Measurements from ENCODE around the gene MGAT3.

The MGAT3 gene

DNA sequence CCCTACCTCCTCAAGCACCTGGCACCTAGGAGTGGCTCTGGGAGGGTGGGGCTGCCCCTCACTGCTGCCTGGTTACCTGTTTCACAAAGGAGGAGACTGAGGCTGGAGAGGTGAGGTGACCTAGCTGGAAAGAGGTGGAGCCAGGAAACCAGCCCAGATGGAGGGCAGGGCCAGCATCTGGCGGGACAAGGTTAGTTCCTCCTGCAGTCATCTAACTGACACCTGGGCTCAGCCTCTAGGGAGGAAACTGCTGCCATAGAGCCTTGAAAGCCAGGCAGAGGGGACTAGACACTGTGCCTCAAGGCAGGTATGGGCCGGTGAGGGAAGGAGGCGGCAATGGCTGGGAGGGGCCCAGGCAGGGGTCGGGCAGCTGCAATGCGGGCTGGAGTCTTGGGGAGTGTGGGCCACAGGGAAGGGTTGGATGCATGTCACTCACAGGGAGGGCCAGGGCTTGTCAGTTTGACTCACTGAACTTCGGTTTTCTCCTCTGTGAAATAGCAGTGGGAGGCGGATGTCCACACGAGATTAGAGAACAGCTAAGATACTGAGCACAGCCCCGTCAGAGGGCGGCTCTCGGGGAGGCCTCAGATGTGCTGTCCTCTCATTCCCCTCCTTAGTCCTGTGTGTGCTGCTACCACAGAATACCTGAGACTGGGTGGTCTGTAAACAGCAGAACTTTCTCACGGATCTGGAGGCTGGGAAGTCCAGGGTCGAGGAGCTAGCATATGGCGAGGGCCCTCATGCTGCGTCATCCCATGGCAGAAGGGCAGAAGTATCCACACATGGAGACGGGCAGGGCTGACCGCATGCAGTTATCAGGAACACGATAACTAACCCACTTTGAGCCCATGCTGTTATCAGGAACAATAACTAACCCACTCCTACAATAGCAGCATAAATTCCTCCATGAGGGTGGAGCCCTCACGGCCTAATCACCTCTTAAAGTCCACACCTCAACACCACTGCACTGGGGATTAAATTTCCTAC lies 16.1 kb downstream of the MGAT3 start:
- no peak overlapping the region for H3K9ac ChIP-seq (ENCODE audit: low read depth, low read length)
- H3K79me2 ChIP-seq (ENCODE audit: insufficient read depth, low read length), result no peaks in the 10 kb centered on the region
- no peak overlapping the region for H3K4me3 ChIP-seq (ENCODE audit: low read depth in 1 of 2, low read length in 2 of 2)
- no peak overlapping the region for H3K27ac ChIP-seq (ENCODE audit: low read length)
- no peak for ATAC-seq (ENCODE audit: insufficient read depth, low read depth)
- no peak overlapping the region for H3K4me2 ChIP-seq (ENCODE audit: insufficient read depth, low read length)
- no peaks in the 10 kb centered on the region for H3K36me3 ChIP-seq (ENCODE audit: insufficient read depth, low read length)
- no peaks in the 10 kb centered on the region for H3K9me3 ChIP-seq (ENCODE audit: insufficient read depth, low read length, severe bottlenecking)
- H2AFZ ChIP-seq (ENCODE audit: low read depth, low read length), result no peak overlapping the region
- no peaks in the 10 kb centered on the region; the same call in 1 of the 2 replicates for H4K20me1 ChIP-seq (ENCODE audit: insufficient read depth, low read length)
- TF ChIP-seq EZH2 (IDR thresholded peaks at IDR 0.05; ENCODE audit: borderline replicate concordance, low read depth, low read length, severe bottlenecking), result no peak
- TF ChIP-seq CTCF (IDR thresholded peaks at IDR 0.05; ENCODE audit: borderline replicate concordance, extremely low read depth, low read length, poor library complexity, severe bottlenecking), result no peak
- no peaks in the 10 kb centered on the region; the same call in 1 of the 2 replicates for H3K4me1 ChIP-seq (ENCODE audit: insufficient read depth, low read length)
- DNase-seq, result no peak
- H3K27me3 ChIP-seq (ENCODE audit: insufficient read depth, low read length, poor library complexity), result peaks cover 3% of the 10 kb centered on the region

GRCh38 chr22:39473851-39474250 lies 17.0 kb downstream of the MGAT3 start:
- TF ChIP-seq EZH2 (IDR thresholded peaks at IDR 0.05; ENCODE audit: borderline replicate concordance, low read depth, low read length, severe bottlenecking) (no peak), CTCF (IDR thresholded peaks at IDR 0.05; ENCODE audit: borderline replicate concordance, extremely low read depth, low read length, poor library complexity, severe bottlenecking) (no peak)
- Histone ChIP-seq H3K79me2 (ENCODE audit: insufficient read depth, low read length) (no peaks in the 10 kb centered on the region), H3K4me3 (ENCODE audit: low read depth in 1 of 2, low read length in 2 of 2) (no peak overlapping the region), H3K27me3 (ENCODE audit: insufficient read depth, low read length, poor library complexity) (peaks cover 3% of the 10 kb centered on the region), H3K9me3 (ENCODE audit: insufficient read depth, low read length, severe bottlenecking) (no peaks in the 10 kb centered on the region), H4K20me1 (ENCODE audit: insufficient read depth, low read length) (peaks cover 8% of the 10 kb centered on the region), H2AFZ (ENCODE audit: low read depth, low read length) (no peak overlapping the region), H3K9ac (ENCODE audit: low read depth, low read length) (no peak overlapping the region), H3K27ac (ENCODE audit: low read length) (no peak overlapping the region), H3K4me1 (ENCODE audit: insufficient read depth, low read length) (no peaks in the 10 kb centered on the region; the same call in 1 of the 2 replicates), H3K4me2 (ENCODE audit: insufficient read depth, low read length) (no peak overlapping the region), H3K36me3 (ENCODE audit: insufficient read depth, low read length) (no peaks in the 10 kb centered on the region)
- ATAC-seq (ENCODE audit: insufficient read depth, low read depth), result no peak
- DNase-seq, result no peak

DNA sequence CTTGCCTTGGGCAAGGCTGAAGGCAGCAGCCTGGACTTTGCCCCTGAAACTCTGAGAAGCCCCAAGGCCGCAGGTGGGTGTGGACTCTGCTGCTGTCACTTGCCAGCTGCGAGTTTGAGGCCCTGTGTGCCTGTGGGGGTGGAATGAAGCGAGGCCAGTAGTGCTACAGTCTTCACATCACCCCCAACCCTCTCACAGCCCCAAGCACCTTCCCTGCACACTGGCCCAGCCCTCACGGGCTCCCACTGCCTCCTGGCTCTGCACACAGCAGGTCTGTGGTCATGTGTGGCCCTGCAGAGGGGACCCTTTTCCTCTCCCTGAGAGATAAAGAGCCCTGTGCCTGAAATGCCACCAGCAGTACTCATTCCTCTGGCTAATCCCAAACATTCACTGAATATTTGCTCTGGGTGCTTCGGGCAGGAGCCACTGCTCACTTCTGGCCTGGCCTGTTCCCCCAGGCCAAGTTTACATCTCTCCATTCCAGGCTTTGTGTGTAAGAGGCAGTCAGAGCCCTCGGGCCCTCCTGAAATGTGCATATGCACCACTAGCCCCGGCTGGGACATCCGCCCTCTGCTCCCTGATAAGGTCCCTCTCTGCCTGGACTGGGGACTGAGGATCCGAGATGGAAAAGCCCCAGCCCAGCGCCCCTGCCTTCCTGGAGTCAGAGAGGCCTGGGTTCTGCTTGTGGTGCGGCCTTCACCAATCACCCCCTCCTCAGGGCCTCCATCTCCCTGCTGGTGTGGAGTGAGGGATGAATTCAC lies 17.7 kb downstream of the MGAT3 start:
- peaks cover 3% of the 10 kb centered on the region for H3K27me3 ChIP-seq (ENCODE audit: insufficient read depth, low read length, poor library complexity)
- no peak for TF ChIP-seq CTCF (IDR thresholded peaks at IDR 0.05; ENCODE audit: borderline replicate concordance, extremely low read depth, low read length, poor library complexity, severe bottlenecking)
- TF ChIP-seq EZH2 (IDR thresholded peaks at IDR 0.05; ENCODE audit: borderline replicate concordance, low read depth, low read length, severe bottlenecking), result no peak
- H3K4me1 ChIP-seq (ENCODE audit: insufficient read depth, low read length), result no peaks in the 10 kb centered on the region; the same call in 1 of the 2 replicates
- no peak overlapping the region for H3K4me2 ChIP-seq (ENCODE audit: insufficient read depth, low read length)
- H4K20me1 ChIP-seq (ENCODE audit: insufficient read depth, low read length), result peaks cover 8% of the 10 kb centered on the region
- ATAC-seq (ENCODE audit: insufficient read depth, low read depth), result no peak
- no peaks in the 10 kb centered on the region for H3K36me3 ChIP-seq (ENCODE audit: insufficient read depth, low read length)
- no peak overlapping the region for H3K27ac ChIP-seq (ENCODE audit: low read length)
- no peak overlapping the region for H3K9ac ChIP-seq (ENCODE audit: low read depth, low read length)
- no peaks in the 10 kb centered on the region for H3K9me3 ChIP-seq (ENCODE audit: insufficient read depth, low read length, severe bottlenecking)
- H3K4me3 ChIP-seq (ENCODE audit: low read depth in 1 of 2, low read length in 2 of 2), result no peak overlapping the region
- no peaks in the 10 kb centered on the region for H3K79me2 ChIP-seq (ENCODE audit: insufficient read depth, low read length)
- no peak overlapping the region for H2AFZ ChIP-seq (ENCODE audit: low read depth, low read length)
- DNase-seq, result no peak

All from DND-41 (cell line).